HG02870 (cell line): ENCODE measurements around the gene TMED10.

Source experiments
- ATAC-seq: cut with Tn5 transposase; IDR thresholded peaks from one replicate; pipeline ENCODE4 v1.9.1; 2021; ENCODE audit warnings: mild to moderate bottlenecking, moderate library complexity; ENCODE audit not compliant: unreplicated experiment

Gene TMED10

GRCh38 chr14:75091251-75091650 is 85.2 kb downstream of the TMED10 start:
- ATAC-seq: no peak

- ATAC-seq: no peak
These were observed 86.1 kb downstream of the TMED10 start for GRCh38 chr14:75090353-75090752.

DNA sequence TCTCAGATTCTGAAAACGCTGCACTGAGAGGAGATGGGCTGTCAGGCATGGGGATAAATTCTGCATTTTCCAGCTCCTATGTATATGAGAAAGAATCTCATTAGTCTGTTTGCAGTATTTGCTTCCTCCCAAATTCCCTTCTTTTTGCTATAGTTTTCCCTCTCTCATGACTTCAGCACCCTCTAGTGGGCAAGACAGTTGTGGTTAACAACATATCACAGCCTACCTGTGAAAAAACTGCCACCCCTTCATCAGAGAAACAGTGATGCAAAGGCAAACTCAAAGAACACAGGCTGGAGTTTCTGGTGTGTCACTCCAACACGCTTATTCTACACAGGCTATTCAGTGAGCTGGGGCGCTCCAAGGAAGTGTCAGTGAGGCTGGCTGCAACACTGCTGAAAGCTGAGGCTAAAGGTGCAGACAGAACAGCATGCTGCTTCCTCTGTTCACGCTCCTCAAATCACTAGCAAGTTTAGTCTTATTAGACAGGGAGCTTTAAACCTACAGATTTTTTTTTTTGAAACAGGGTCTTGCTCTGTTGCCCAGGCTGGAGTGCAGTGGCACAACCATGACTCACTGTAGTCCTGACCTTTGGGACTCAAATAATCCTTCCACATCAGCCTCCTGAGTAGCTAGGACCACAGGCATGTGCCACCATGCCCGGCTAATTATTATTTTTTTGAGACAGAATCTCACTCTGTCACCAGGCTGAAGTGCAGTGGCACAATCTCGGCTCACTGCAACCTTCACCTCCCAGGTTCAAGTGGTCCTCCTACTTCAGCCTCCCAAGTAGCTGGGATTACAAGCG is 87.6 kb downstream of the TMED10 start:
- ATAC-seq: no peak

GRCh38 chr14:75088153-75088552 is 88.3 kb downstream of the TMED10 start:
- no peak for ATAC-seq

GRCh38 chr14:75084513-75084912 is 91.9 kb downstream of the TMED10 start:
- ATAC-seq: no peak

- no peak for ATAC-seq
These were observed 93.1 kb downstream of the TMED10 start for GRCh38 chr14:75083271-75083670.

- no peak for ATAC-seq
These were observed 94.7 kb downstream of the TMED10 start for GRCh38 chr14:75081660-75082229.
